Measurements from ENCODE around the gene GIMAP2.
"Not testable (repeated sequence)": the region's sequence is repeated elsewhere in the genome, so short reads cannot be mapped to it uniquely, and the experiment has no call there.

The GIMAP2 gene

DNA sequence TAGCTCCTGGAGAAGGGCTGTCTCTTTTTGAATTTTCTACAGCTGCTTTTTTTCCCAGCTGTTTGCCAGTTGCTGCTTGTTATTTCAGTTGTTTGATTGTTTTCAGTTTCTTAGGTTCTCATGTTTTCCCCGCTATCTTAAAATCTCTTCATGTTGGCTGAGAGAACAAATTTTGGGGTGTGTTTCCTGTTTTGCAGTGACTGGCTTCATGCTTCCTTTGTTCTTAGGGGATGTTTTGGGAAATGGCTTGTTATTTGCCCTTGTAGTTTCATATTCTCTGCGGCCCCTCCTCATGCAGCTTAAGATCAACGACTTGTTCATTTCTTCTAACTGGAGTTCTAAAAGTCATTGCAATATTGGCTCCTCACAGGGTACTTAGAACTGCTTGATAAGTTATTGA is 8.7 kb upstream of the GIMAP2 start:
- not testable (repeated sequence) for DNase-seq (ENCODE audit: low read depth)

DNA sequence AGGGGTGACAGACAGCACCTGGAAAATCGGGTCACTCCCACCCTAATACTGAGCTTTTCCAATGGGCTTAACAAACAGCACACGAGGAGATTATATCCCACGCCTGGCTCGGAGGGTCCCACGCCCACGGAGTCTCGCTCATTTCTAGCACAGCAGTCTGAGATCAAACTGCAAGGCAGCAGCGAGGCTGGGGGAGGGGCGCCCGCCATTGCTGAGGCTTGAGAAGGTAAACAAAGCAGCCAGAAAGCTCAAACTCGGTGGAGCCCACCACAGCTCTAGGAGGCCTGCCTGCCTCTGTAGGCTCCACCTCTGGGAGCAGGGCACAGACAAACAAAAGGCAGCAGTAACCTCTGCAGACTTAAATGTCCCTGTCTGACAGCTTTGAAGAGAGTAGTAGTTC is 6.9 kb upstream of the GIMAP2 start:
- not testable (repeated sequence) for DNase-seq (ENCODE audit: low read depth)

DNA sequence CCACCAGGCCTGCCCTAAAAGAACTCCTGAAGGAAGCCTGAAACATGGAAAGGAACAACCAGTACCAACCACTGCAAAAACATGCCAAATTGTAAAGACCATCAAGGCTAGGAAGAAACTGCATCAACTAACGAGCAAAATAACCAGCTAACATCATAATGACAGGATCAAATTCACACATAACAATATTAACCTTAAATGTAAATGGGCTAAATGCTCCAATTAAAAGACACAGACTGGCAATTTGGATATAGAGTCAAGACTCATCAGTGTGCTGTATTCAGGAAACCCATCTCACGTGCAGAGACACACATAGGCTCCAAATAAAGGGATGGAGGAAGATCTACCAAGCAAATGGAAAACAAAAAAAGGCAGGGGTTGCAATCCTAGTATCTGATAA is 5.1 kb upstream of the GIMAP2 start:
- not testable (repeated sequence) for DNase-seq (ENCODE audit: low read depth)

DNA sequence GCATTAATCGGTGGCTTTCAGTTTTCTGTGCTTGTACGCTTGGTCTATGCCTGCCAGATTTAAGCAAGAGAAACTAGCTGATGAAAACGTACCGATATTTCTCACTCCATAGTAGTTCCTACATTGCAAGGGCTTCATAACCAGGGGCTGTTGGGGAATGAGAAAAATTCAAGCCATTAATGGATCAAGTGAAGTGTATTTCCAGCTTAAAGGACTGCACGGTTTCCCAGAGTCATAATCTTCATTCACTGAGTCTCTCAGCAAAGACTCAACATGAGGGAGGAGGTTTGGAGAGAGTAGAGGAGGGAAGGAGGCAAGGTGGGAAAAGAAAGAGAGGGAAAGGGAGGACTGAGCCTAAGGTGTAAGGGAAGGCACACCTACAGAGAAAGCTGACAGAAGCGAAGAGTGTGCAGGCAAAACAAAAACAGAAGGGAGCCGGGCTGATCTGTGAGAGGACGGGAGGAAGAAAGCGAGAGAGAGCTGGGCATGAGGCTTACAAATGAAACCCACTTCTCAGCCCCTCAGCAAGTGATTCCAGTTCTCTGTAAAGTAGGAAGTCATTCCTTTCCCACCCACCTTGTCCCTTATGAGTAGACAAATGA is 625 bp downstream of the GIMAP2 start:
- DNase-seq (ENCODE audit: low read depth): no peak

DNA sequence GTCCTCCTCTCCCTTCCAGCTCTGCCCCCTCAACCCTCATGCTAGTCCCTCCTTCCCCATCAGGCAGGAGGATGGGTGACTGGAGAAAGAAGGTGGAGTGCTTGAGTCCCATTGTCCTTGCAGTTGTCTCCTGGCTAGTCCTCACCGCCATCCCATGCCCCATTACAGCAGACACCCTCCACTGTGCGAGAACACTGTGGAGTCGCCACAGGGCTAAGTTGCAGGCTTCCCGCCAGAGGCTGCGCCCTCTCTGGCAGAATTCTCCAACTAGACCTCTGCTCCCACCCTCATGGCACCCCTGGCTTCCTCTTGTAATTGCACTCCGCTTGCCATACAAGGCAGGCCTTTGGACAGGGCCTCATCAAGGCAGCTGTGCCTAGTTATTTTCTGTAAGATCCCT is 3.1 kb downstream of the GIMAP2 start:
- DNase-seq (ENCODE audit: low read depth): no peak

DNA sequence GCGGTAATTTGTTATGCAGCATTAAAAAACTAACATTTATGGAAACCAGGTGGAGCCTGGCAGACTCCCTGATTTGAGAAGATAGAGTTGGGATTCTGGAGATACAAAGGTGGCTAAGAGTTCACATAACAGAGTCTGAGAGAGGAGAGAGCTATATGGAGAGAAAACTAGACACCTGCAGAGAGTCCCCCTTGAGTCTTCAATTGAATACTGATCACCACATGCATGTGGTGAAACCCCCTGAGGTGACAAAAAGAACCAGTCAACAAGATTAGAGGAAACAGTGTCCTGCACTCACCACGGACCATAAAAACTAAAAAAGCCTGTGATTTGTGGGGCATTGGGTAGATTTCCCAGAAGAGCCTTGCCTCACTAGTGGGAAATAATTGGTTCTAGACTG is 10.1 kb downstream of the GIMAP2 start:
- DNase-seq (ENCODE audit: low read depth): no peak

DNA sequence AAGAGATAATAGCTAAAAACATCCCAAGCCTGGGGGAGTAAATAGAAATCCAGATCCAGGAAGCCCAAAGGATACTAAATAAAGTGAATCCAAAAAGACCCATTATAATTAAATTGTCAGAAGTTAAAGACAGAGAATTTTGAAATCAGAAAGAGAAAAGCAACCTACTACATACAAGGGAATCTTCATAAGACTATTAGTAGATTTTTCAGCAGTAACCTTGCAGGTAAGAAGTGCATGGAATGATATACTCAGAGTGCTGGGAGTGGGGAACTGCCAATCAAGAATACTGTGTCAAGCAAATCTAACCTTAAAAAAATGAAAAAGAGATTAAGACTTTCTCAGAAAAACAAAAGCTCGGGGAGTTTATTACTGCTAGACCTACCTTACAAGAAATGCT is 17.7 kb downstream of the GIMAP2 start:
- DNase-seq (ENCODE audit: low read depth): no peak

DNA sequence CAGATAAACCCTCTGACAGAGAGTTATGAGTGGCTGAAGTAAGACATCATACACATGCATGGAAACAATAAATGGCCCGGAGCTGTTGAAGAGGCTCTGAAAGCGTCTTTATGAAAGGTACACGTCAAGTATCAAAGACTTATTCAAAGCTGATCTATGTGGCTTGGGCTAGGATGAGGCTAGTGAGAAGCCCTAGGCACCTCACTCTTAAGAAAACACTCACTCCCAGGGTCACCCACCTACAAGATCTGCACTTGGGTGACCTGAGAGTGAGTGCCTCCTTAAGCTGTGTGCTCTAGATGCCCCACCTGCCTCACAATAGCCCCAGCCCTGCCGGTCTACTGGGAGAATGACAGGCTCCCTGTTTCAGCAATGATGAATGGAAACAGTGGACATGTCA is 29.8 kb downstream of the GIMAP2 start:
- no peak for DNase-seq (ENCODE audit: low read depth)

DNA sequence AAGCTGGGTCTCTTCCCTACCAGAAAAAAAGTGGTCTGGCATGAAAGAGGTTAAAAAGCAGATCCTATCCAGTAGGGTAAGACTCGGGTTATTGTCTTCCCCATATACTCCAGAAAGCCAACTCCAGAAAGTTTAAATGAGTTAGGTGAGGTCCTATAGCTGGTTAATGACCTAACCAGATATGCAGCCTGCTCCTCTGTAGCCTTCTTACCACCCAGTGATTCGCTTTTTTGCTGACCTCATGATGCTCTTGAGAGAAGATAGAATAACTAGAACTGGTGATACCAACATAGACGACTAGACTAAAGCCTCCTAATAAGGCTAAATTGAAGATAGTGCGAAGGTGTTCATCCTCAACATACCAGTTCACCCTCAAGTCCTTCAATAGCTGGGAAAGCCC is 30.2 kb downstream of the GIMAP2 start:
- DNase-seq (ENCODE audit: low read depth): no peak

DNA sequence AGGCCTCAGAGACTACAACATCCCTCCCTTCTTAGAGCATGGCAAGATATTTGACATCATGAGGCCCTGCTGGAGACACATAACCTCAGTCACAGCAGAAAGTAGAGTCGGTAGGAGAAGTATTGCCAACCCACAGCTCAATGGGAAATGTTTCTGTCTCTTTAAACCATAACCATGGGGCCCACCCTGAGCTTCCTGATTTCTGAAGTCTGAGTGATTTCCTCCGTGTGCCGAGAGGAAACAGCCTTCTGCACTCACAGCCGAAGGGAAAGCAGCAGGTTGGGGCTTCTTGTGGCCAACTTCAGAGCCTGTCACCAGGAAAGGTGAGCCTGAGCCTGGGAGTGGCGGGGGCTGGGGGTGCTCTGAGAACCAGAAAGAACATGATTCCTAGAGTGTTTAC is 30.9 kb downstream of the GIMAP2 start, which contains the start of gene GIMAP1:
Gene GIMAP1 (plus strand): TSS at position 246 of the 400 bp plus-strand sequence. CDS start 2,435 bp downstream, outside the sequence.
- DNase-seq (ENCODE audit: low read depth): peak; percentile 39

DNA sequence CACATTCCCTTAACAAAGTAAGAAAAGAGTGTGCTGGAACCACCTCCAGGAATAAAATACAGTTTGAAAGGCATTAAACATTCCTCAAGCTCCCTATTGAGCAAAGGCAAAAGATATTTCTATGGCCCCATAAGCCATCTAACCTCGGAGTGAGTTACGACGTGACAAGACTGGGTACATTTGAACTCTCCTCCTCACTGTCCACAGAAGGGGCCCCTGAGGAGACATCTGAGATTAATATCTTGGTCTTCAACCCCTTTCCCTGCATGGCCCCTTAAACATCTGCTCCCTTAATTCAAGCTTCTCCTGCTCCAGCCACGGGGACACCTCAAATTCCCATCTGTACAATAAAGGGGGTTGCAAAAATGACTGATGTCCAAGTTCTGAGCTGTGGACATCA is 31.4 kb downstream of the GIMAP2 start:
- DNase-seq (ENCODE audit: low read depth): no peak

DNA sequence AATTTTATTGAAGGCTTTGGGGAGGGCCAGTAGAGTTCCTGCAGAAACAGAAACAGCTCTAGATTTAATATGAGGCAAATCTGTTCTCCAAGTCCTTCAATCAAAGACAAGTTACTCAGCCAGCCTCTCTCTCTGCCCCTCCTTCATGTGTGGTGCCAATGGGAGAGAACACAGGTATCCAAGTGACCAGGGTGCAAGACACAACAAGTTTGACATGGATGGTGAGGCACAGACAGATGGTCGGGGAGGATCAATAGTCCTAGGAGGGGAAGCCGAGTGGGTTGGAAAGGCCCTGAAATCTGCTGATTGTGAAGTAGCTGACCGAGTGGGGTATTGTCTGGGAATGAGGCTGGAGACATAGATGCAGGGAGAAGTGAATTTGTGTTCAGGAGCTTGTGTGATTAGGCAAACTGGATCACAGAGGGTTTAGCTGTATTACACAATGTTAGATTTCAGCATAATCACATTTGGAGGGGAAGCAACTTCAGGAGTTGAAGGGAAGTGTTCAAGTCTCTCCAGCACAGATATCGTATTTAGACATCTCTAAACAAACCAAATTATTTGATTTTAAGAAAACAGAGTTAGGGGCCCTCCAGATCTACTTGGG is 32.4 kb downstream of the GIMAP2 start:
- DNase-seq (ENCODE audit: low read depth): no peak

DNA sequence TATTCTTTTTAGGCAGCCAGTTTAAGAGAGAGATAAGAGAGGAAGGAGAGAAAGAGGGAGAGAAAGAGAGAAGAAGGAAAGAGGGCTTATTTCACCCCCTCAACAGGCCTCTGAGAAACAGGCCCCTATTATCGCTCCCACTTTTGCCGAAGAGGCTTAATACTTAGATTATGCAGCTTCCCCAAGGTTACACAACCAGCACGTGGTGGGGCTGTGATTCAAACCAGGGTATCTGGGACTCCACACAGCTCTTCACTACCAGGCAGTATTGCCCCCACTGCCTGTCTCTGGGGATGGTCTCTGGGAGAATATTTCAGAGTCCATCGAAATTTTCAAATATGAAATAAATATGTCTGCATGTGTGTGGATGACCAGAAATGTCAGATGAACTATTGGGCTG is 33.9 kb downstream of the GIMAP2 start:
- no peak for DNase-seq (ENCODE audit: low read depth)

DNA sequence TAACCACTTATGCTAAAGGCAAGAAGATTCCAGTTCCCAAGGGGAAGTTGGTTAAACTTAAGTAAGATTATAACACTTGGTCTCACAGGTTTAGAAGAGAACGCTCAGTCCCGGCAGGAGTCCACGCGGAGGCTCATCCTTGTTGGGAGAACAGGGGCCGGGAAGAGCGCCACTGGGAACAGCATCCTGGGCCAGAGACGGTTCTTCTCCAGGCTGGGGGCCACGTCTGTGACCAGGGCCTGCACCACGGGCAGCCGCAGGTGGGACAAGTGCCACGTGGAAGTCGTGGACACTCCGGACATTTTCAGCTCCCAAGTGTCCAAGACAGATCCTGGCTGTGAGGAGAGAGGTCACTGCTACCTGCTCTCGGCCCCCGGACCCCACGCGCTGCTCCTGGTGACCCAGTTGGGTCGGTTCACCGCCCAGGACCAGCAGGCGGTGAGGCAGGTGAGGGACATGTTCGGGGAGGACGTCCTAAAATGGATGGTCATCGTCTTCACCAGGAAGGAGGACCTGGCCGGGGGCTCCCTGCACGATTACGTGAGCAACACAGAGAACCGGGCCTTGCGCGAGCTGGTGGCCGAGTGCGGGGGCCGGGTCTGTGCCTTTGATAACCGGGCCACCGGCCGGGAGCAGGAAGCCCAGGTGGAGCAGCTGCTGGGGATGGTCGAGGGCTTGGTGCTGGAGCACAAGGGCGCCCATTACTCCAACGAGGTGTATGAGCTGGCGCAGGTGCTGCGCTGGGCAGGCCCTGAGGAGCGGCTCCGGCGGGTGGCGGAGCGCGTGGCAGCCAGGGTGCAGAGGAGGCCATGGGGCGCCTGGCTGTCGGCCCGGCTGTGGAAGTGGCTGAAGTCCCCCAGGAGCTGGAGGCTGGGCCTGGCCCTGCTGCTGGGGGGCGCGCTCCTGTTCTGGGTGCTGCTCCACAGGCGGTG is 34.7 kb downstream of the GIMAP2 start:
- DNase-seq (ENCODE audit: low read depth): no peak

DNA sequence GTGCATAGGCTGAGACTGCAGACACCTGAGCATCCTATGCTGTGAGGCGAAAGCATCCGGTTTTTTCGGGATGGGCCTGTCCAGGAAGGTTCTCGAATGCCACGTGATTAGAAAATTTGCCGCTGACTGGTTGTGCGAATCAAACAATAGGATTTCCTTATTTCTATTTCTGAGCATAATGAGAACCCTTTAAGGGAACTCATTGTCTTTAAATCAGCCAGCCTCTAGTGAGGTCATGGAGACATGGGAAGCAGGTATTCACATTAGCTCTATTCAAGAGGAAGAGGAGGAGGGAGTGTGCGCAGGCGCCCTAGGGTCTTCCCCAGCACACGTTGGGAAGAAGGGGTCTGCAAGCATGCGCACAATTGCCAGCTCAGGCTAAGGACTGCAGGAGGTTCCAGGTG is 36.5 kb downstream of the GIMAP2 start:
- DNase-seq (ENCODE audit: low read depth): no peak

DNA sequence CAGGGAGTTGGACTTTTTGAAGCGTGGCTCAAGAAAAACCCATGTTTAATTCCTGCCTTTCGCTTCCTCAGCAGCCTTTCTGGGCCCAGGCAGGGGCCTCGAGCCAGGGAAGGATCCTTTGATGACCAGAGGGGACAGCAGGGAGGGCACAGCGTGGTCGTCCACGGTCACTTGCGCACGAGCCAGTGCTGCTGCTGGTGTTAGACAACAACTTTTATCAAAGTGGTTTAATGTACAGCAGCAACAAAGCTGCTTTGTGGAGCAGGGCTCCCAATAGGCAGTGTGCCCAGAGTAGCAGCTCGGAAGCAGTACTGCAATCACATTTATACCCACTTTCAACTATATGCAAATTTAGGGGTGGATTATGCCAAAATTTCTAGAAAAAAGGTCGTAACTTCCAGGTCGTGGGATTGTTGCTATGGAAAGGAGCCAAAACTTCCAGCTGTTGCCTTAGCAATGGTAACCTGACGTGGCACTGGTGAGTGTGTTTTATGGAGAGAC is 37.0 kb downstream of the GIMAP2 start:
- no peak for DNase-seq (ENCODE audit: low read depth)

DNA sequence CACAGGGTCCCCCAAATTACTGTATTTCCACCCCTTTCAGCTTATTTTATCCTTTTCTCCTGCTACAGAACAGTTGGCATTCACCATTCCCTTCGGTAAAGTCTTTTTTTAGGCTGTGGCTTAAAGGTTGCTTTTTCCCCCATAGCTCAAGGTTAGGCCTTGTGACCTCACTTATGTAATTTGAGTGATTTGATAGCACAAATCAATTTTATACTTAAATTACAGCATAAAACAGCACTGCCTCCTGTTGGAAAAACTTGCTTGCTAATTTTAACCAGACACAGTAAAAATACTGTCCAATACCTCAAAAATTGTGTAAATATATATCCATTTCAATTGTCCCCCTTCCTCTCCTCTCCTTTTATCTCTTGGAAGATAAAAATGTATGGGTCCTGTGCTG is 38.0 kb downstream of the GIMAP2 start:
- DNase-seq (ENCODE audit: low read depth): no peak

DNA sequence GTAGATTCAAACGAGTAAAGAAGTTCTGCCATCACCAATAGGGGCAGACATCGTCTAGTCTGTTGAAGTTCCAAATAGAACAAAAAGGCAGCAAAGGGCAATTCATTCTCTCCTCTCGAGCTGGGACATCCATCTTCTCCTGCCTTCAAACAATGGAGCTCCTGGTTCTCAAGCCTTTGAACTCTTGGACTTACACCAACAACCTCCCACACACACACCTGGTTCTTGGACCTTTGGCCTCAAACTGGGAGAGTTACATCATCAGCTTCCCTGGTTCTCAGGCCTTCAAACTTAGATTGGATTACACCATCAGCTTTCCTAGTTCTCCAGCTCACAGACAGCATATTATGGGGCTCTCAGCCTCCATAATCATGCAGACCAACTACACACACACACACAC is 41.9 kb downstream of the GIMAP2 start:
- DNase-seq (ENCODE audit: low read depth): no peak

DNA sequence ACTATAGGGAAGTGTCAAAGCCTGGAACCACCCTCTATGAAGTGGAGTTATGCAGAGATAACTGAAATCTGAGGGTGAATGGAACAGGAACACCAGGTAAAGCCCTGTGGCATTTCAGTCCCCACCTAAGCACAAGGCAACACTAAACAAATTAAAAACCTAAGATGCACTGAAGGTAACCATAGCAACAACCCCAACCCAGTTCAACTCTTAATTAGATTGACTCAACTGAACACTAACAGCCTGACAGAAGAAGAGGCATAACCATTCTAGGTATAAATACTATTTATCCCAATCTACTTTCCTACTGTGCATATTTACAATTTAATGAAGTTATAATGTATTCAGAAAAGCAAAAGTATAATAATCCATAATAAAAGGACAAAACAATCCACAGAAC is 42.5 kb downstream of the GIMAP2 start:
- no peak for DNase-seq (ENCODE audit: low read depth)

DNA sequence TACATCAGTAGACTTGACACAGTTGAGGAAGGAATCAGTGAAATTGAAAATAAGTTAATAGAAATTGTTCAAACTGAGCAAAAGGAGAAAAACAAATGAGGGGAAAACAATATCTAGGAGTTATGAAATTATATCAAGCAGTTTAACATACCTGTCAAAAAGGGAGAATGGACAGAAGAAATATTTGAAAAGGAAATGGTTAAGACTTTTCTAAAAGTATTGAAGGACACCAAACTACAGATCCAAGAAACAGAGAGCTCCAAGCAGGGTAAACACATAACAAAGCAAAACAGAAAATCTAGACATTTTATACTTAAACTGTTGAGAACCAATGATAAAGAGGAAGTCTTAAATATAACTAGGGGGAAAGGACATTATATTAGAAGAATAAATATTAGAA is 43.1 kb downstream of the GIMAP2 start:
- no peak for DNase-seq (ENCODE audit: low read depth)

DNA sequence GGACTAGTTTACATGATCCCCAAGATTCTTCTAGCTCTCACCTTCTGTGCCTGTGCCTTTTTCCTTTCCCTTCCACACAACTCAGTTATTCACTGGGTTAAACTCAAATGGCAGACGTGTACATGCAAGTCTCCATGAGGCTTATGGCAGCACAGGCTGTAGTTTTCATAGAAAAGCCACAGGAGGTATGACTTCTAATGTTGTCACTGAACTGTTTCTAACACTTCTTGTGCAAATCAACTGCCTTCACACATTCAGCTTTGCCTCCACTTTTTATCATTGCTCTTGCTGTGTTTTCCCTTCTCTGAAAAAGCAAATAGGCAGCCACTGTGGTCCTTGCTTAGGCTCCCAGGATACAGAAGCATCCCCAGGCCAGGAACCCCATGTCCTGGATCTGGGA is 46.4 kb downstream of the GIMAP2 start:
- DNase-seq (ENCODE audit: low read depth): no peak

DNA sequence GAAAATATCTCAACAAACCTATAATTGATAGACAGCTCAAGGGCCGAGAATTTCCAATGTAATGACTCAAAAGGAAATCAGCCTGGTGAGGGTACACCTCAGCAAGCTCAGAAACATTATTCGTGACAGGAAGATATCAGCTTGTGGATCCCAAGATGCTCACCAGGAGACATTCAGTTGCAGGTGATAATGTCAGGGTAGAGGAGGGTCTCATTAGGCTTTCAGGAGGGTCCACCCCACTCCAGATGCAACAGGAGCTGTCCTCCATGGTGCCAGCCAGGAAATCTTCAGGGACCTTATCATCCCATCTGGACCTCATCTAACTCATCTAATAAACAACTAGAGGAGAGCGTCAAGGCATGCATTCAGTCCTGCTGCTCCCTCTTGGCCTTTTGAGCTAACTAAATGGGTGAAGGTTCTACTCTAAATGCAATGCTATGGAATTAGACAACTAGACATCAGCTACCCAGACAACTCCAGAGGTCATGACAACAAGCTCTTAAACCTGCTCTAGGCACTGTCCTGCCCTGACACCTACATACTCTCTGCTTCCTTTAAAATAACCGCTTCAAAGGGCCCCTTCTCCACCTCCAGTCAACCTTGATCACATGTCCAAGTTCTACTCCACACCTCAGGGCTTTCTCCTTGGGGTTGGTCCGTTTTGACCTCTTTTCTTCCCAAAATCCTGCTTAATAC is 47.4 kb downstream of the GIMAP2 start:
- no peak for DNase-seq (ENCODE audit: low read depth)

Data from activated gamma-delta T cell treated with anti-CD3 and anti-CD28 coated beads, Interleukin-2, amount 50 U/mL, for 16 hours (primary cell).